Liver (tissue), 3 donors: Measurements from ENCODE around the gene GHDC.

Source experiments
- ATF3 ChIP-seq: IDR thresholded peaks from 2 replicates; pipeline ENCODE4 v1.6.1; 2016; ENCODE audit warnings: antibody characterized with exemption
- CTCF ChIP-seq: fragments of 150-350 bp; IDR thresholded peaks from 2 replicates; pipeline ENCODE4 v1.5.1; 2017; ENCODE audit warnings: improper control_type of control experiment, low read depth, low read length; ENCODE audit not compliant: missing input control
- EGR1 ChIP-seq, 2 donors: IDR thresholded peaks; 2 replicates each; pipeline ENCODE4 v1.6.1; 2016 to 2018; ENCODE audit warnings: antibody characterized with exemption in 2 of 2, low read depth in 2 of 2
- RAD21 ChIP-seq, 2 donors: IDR thresholded peaks; 2 replicates each; pipeline ENCODE4 v1.6.1; 2016; ENCODE audit warnings: antibody characterized with exemption in 2 of 2, mild to moderate bottlenecking in 2 of 2
- REST ChIP-seq: IDR thresholded peaks from 2 replicates; pipeline ENCODE4 v1.6.1; 2016; ENCODE audit warnings: antibody characterized with exemption, mild to moderate bottlenecking
- YY1 ChIP-seq: IDR thresholded peaks from 2 replicates; pipeline ENCODE4 v1.6.1; 2016; ENCODE audit warnings: antibody characterized with exemption, mild to moderate bottlenecking
- donor health status: healthy.
- donor health status: healthy.

- TF ChIP-seq CTCF (no peak), RAD21 (IDR thresholded peaks at IDR 0.05) (no peak), ATF3 (no peak), YY1 (no peak), REST (no peak), EGR1 (IDR thresholded peaks at IDR 0.05; ENCODE audit: low read depth in 2 of 2) (no peak)
Measured at GRCh38 chr17:42181851-42182207, 12.5 kb downstream of the GHDC start.
